Amniotic epithelial cell (primary cell): Measurements from ENCODE around the gene IL17C.

Experiments used
- DNase-seq: peaks from one replicate; pipeline ENCODE4 v3.0.0-alpha.2; 2010; ENCODE audit warnings: low read depth

The IL17C gene

GRCh38 chr16:88685156-88686061 lies 47.0 kb downstream of the IL17C start:
- DNase-seq, result peak; percentile 65

GRCh38 chr16:88686062-88686438 lies 47.7 kb downstream of the IL17C start:
- DNase-seq, result no peak

- DNase-seq, result peak; percentile 35
These were observed 48.3 kb downstream of the IL17C start, which contains the start of gene SNAI3 for GRCh38 chr16:88686439-88687253. Gene SNAI3, minus strand, starts transcription at chr16:88686507. Its CDS starts 101 bp downstream, at chr16:88686406.

- DNase-seq, result no peak
These were observed 48.8 kb downstream of the IL17C start for GRCh38 chr16:88687254-88687576.

- DNase-seq, result no peak
These were observed 49.3 kb downstream of the IL17C start for GRCh38 chr16:88687676-88688012.

- DNase-seq, result peak; percentile 55
These were observed 49.8 kb downstream of the IL17C start for GRCh38 chr16:88688013-88688778.
